K562 (cell line): ENCODE data around the gene JADE2. TPM values are rescaled to one million over a fixed set of nuclear protein-coding genes. Genes with fewer than 3 reads are reported as not detected.

Source experiments
- BDP1 ChIP-seq: IDR thresholded peaks from 3 replicates; pipeline ENCODE4 v1.6.1; 2011; ENCODE audit not compliant: insufficient read length, insufficient read depth
- CHD4 ChIP-seq: fragments of 200-600 bp; sonication (generic); IDR thresholded peaks from 3 replicates; pipeline ENCODE4 v1.6.1; 2012; ENCODE audit warnings: low read depth, mild to moderate bottlenecking, mixed read lengths, low read length, inconsistent platforms; ENCODE audit not compliant: insufficient read depth, insufficient replicate concordance, poor library complexity, severe bottlenecking
- E2F6 ChIP-seq, 2 experiments: IDR thresholded peaks; 2 replicates each; pipeline ENCODE4 v1.6.1; 2011; ENCODE audit warnings: borderline replicate concordance in 1 of 2, control low read depth in 1 of 2, low read depth in 1 of 2, low read length in 1 of 2, mild to moderate bottlenecking in 1 of 2, mixed read lengths in 1 of 2, moderate library complexity in 1 of 2; ENCODE audit not compliant: insufficient read depth in 1 of 2, insufficient read length in 1 of 2, poor library complexity in 1 of 2, severe bottlenecking in 1 of 2; ENCODE audit errors: extremely low read depth in 1 of 2
- ERF ChIP-seq: fragments of 450-650 bp; formaldehyde crosslinking; IDR thresholded peaks from 2 replicates; pipeline ENCODE4 v1.4.0; 2020; ENCODE audit warnings: mild to moderate bottlenecking, mixed read lengths
- ETS2 ChIP-seq: IDR thresholded peaks from 2 replicates; pipeline ENCODE4 v1.6.1; 2016; ENCODE audit warnings: borderline replicate concordance, missing genetic modification characterization, mild to moderate bottlenecking, moderate library complexity, missing compliant biosample characterization; ENCODE audit not compliant: poor library complexity, severe bottlenecking
- ETV1 ChIP-seq: fragments of 450-650 bp; conservative IDR thresholded peaks from 2 replicates; pipeline ENCODE4 v1.6.1; 2016; ENCODE audit warnings: missing genetic modification characterization, control low read depth, low read depth, missing compliant biosample characterization
- FUS ChIP-seq: fragments of 200-400 bp; formaldehyde crosslinking; optimal IDR thresholded peaks from 2 replicates; pipeline ENCODE3; 2017; ENCODE audit warnings: low read depth, low read length
- KAT8 ChIP-seq: fragments of 450-650 bp; IDR thresholded peaks from 2 replicates; pipeline ENCODE4 v1.6.1; 2016; ENCODE audit warnings: low read depth, mild to moderate bottlenecking
- KLF10 ChIP-seq: fragments of 250-450 bp; sonication (Bioruptor Pico); IDR thresholded peaks from 2 replicates; pipeline ENCODE4 v1.6.1; 2021; ENCODE audit warnings: matching md5 sums
- MCM5 ChIP-seq: fragments of 450-650 bp; IDR thresholded peaks from 2 replicates; pipeline ENCODE4 v1.6.1; 2016; ENCODE audit warnings: low read depth
- NR2F6 ChIP-seq: fragments of 450-650 bp; formaldehyde crosslinking; IDR thresholded peaks from 2 replicates; pipeline ENCODE4 v1.4.0; 2020; ENCODE audit warnings: mild to moderate bottlenecking
- POLR2G ChIP-seq: fragments of 200-400 bp; formaldehyde crosslinking; IDR thresholded peaks from 2 replicates; pipeline ENCODE4 v1.6.1; 2017; ENCODE audit warnings: low read depth, mild to moderate bottlenecking, antibody characterized with exemption, low read length, moderate library complexity
- PRPF4 ChIP-seq: fragments of 200-400 bp; formaldehyde crosslinking; IDR thresholded peaks from one replicate; pipeline ENCODE4 v1.6.1; 2017; ENCODE audit warnings: low read length, low read depth, mild to moderate bottlenecking; ENCODE audit not compliant: insufficient read depth, poor library complexity, severe bottlenecking
- RBBP5 ChIP-seq: fragments of 200-600 bp; sonication (generic); IDR thresholded peaks from 2 replicates; pipeline ENCODE4 v1.6.1; 2012; ENCODE audit warnings: borderline replicate concordance, mild to moderate bottlenecking, low read length, control low read depth, inconsistent platforms; ENCODE audit not compliant: insufficient read depth, poor library complexity, severe bottlenecking
- THRA ChIP-seq: fragments of 450-650 bp; IDR thresholded peaks from 2 replicates; pipeline ENCODE4 v1.6.1; 2017; ENCODE audit warnings: mild to moderate bottlenecking, moderate library complexity
- USF1 ChIP-seq: sonication (generic); formaldehyde crosslinking; IDR thresholded peaks from 2 replicates; pipeline ENCODE4 v1.9.0; 2022; ENCODE audit warnings: mild to moderate bottlenecking, missing genetic modification reagents
- ZBTB34 ChIP-seq: fragments of 250-450 bp; sonication (Bioruptor Pico); IDR thresholded peaks from 2 replicates; pipeline ENCODE4 v1.8.0; 2021; ENCODE audit warnings: mild to moderate bottlenecking, moderate library complexity
- ZNF280B ChIP-seq: fragments of 250-450 bp; sonication (Bioruptor Pico); IDR thresholded peaks from 2 replicates; pipeline ENCODE4 v1.5.1; 2021; ENCODE audit warnings: mild to moderate bottlenecking
- ZNF589 ChIP-seq: fragments of 200-800 bp; sonication (Bioruptor generic); IDR thresholded peaks from 2 replicates; pipeline ENCODE4 v1.6.1; 2016; ENCODE audit warnings: low read depth, missing genetic modification characterization, missing compliant biosample characterization
- polyA plus RNA-seq, 8 experiments: library from polyadenylated mRNA; depleted of rRNA in 4 of 8; stranded (reverse) in 5 of 8; unstranded in 3 of 8; fragments of >200 nt; fragmentation: Nextera tagmentation in 2 of 8; fragmentation: Illumina TruSeq in 1 of 8; extraction: Ambion mirVana in 2 of 8; extraction: Trizol in 1 of 8; gene quantifications; 2 replicates each; pipeline versions ENCODE4 v1.2.1 to v1.2.3, GENCODE V29; 2011 to 2014; ENCODE audit warnings: inconsistent platforms in 1 of 8, missing spikeins in 1 of 8
- total RNA-seq, 7 experiments: library from RNA; depleted of rRNA in 6 of 7; stranded (reverse); fragments of >200 nt in 6 of 7; fragmentation: Illumina TruSeq in 2 of 7; extraction: Trizol in 2 of 7; gene quantifications; 2 replicates each; pipeline versions ENCODE4 v1.2.1 to v1.2.3, GENCODE V29; 2011 to 2021; ENCODE audit warnings: low replicate concordance in 1 of 7

The JADE2 gene
- total and polyA plus RNA-seq, 9 of the 15 experiments (the other 6 are each of a cell fraction or from before 2014, with no cell fraction given), result 0.50 to 23.3 (median 9.1) TPM

GRCh38 chr5:134524272-134524825 lies 1.1 kb upstream of the JADE2 start (continued):
- TF ChIP-seq USF1 (CRISPR knock-in tag), result no peak
- TF ChIP-seq FUS, result no peak
- TF ChIP-seq ZNF280B, result no peak
- no peak for TF ChIP-seq BDP1
- no peak for TF ChIP-seq KAT8
- no peak for TF ChIP-seq ERF (CRISPR knock-in tag)
- TF ChIP-seq ZNF589, result 0 out of 2 replicates have a peak, but pooled peaks have one; percentile 64
- TF ChIP-seq CHD4, result no peak
- TF ChIP-seq THRA, result no peak
- TF ChIP-seq ETS2 (tag), result no peak
- TF ChIP-seq ZBTB34 (CRISPR knock-in tag), result no peak
- TF ChIP-seq PRPF4, result peak; percentile 32
- TF ChIP-seq POLR2G, result peak; percentile 84
- peak in 1 of 2 experiments; percentile 56 for TF ChIP-seq E2F6 (IDR thresholded peaks at IDR 0.05; ENCODE audit: borderline replicate concordance in 1 of 2, extremely low read depth in 1 of 2, insufficient read depth in 1 of 2, insufficient read length in 1 of 2, low read depth in 1 of 2, low read length in 1 of 2, poor library complexity in 1 of 2, severe bottlenecking in 1 of 2)
- TF ChIP-seq MCM5, result no peak
- no peak for TF ChIP-seq NR2F6
- TF ChIP-seq ETV1 (tag), result peak; percentile 17; the same call in 1 of the 2 replicates
- TF ChIP-seq KLF10 (CRISPR knock-in tag), result no peak
- peak; percentile 6 for TF ChIP-seq RBBP5
